Activated CD8-positive, alpha-beta memory T cell treated with anti-CD3 and anti-CD28 coated beads, Interleukin-2, amount 50 U/mL, for 4 hours (primary cell): ENCODE results near the gene CHKA.

Experiments
- DNase-seq: peaks from one replicate; pipeline ENCODE4 v3.0.0-alpha.2; 2020

Gene CHKA

GRCh38 chr11:68142441-68143309, 21.5 kb upstream of the CHKA start:
- no peak for DNase-seq

- DNase-seq: peak; percentile 51
Measured at GRCh38 chr11:68142028-68142412, 20.8 kb upstream of the CHKA start.

GRCh38 chr11:68141246-68142027, 20.2 kb upstream of the CHKA start:
- no peak for DNase-seq

- no peak for DNase-seq
Measured at GRCh38 chr11:68140496-68141245, 19.5 kb upstream of the CHKA start.

- no peak for DNase-seq
Measured at GRCh38 chr11:68138237-68138636, 17.0 kb upstream of the CHKA start.

GRCh38 chr11:68137833-68138232, 16.6 kb upstream of the CHKA start:
- DNase-seq: no peak

- DNase-seq: no peak
Measured at GRCh38 chr11:68136866-68137265, 15.7 kb upstream of the CHKA start.

- no peak for DNase-seq
Measured at GRCh38 chr11:68135161-68135560, 14.0 kb upstream of the CHKA start.

GRCh38 chr11:68133761-68134160, 12.6 kb upstream of the CHKA start:
- DNase-seq: no peak

GRCh38 chr11:68130121-68130520, 8.9 kb upstream of the CHKA start:
- DNase-seq: no peak

GRCh38 chr11:68128682-68129327, 7.6 kb upstream of the CHKA start:
- no peak for DNase-seq

GRCh38 chr11:68127714-68128681, 6.8 kb upstream of the CHKA start:
- DNase-seq: no peak

- DNase-seq: no peak
Measured at GRCh38 chr11:68125164-68125563, 4.0 kb upstream of the CHKA start.

GRCh38 chr11:68122936-68123539, 1.9 kb upstream of the CHKA start:
- no peak for DNase-seq

GRCh38 chr11:68120273-68121066, 718 bp downstream of the CHKA start:
- peak; percentile 45 for DNase-seq

GRCh38 chr11:68118706-68119448, 2.3 kb downstream of the CHKA start:
- DNase-seq: no peak

- DNase-seq: no peak
Measured at GRCh38 chr11:68117853-68118470, 3.2 kb downstream of the CHKA start.

- DNase-seq: no peak
Measured at GRCh38 chr11:68116974-68117373, 4.2 kb downstream of the CHKA start.

GRCh38 chr11:68116126-68116525, 5.1 kb downstream of the CHKA start:
- DNase-seq: no peak
